CD14-positive monocyte (primary cell): ENCODE data around the gene MYO16. TPM values are rescaled to one million over a fixed set of nuclear protein-coding genes. Genes with fewer than 3 reads are reported as not detected.

Source experiments
- DNase-seq, 3 donors: peaks; one replicate each; pipeline ENCODE4 v3.0.0-alpha.2; 2011 to 2022
- H2AFZ ChIP-seq: 2 replicates; pipeline ENCODE4 v1.6.0; 2012; ENCODE audit warnings: mild to moderate bottlenecking, low read depth, low read length, inconsistent platforms; ENCODE audit not compliant: insufficient read depth, poor library complexity, severe bottlenecking
- H3K27ac ChIP-seq, 2 donors: 1 replicate in 1 of 2; 2 replicates in 1 of 2; pipeline ENCODE4 v1.5.1; 2012 to 2013; ENCODE audit warnings: low read length in 2 of 2, control low read depth in 1 of 2, inconsistent platforms in 1 of 2, low read depth in 1 of 2, mild to moderate bottlenecking in 1 of 2
- H3K27me3 ChIP-seq, 2 donors: one replicate each; pipeline versions ENCODE4 v1.6.0 to v1.6.1; 2011 to 2013; ENCODE audit warnings: low read length in 2 of 2; ENCODE audit not compliant: control insufficient read depth in 2 of 2, insufficient read depth in 2 of 2
- H3K36me3 ChIP-seq, 2 donors: replicated peaks in 1 of 2; 1 replicate in 1 of 2; 2 replicates in 1 of 2; pipeline versions ENCODE4 v1.5.1 to v1.6.1; 2012 to 2013; ENCODE audit warnings: low read length in 2 of 2, control low read depth in 1 of 2, inconsistent platforms in 1 of 2, mild to moderate bottlenecking in 1 of 2; ENCODE audit not compliant: insufficient read depth in 2 of 2, control insufficient read depth in 1 of 2
- H3K4me1 ChIP-seq, 2 donors: 1 replicate in 1 of 2; 2 replicates in 1 of 2; pipeline versions ENCODE4 v1.5.1 to v1.6.1; 2012 to 2013; ENCODE audit warnings: low read length in 2 of 2, control low read depth in 1 of 2, inconsistent platforms in 1 of 2, mild to moderate bottlenecking in 1 of 2, moderate library complexity in 1 of 2; ENCODE audit not compliant: insufficient read depth in 2 of 2, control insufficient read depth in 1 of 2
- H3K4me2 ChIP-seq: replicated peaks from 2 replicates; pipeline ENCODE3; 2012; ENCODE audit warnings: low read length, moderate library complexity, mild to moderate bottlenecking; ENCODE audit not compliant: poor library complexity, severe bottlenecking; ENCODE audit errors: extremely low read depth
- H3K4me3 ChIP-seq, 3 experiments: fragments of 200-600 bp in 1 of 3; sonication (generic) in 1 of 3; replicated peaks in 1 of 3; 1 replicate in 2 of 3; 2 replicates in 1 of 3; pipeline ENCODE4 v1.5.1; 2011 to 2013; ENCODE audit warnings: low read length in 3 of 3, mild to moderate bottlenecking in 3 of 3, control low read depth in 2 of 3, low read depth in 2 of 3, inconsistent platforms in 1 of 3, moderate library complexity in 1 of 3
- H3K79me2 ChIP-seq: 2 replicates; pipeline ENCODE4 v1.6.0; 2012; ENCODE audit warnings: mild to moderate bottlenecking, control low read depth, inconsistent platforms, low read length, moderate library complexity; ENCODE audit not compliant: insufficient read depth
- H3K9ac ChIP-seq: 2 replicates; pipeline ENCODE4 v1.6.0; 2017; ENCODE audit warnings: low read length, mild to moderate bottlenecking; ENCODE audit not compliant: insufficient read depth, poor library complexity, severe bottlenecking
- H3K9me3 ChIP-seq, 2 donors: replicated peaks in 1 of 2; 1 replicate in 1 of 2; 2 replicates in 1 of 2; pipeline versions ENCODE4 v1.5.1 to v1.6.1; 2012 to 2013; ENCODE audit warnings: low read length in 2 of 2, control low read depth in 1 of 2; ENCODE audit not compliant: control insufficient read depth in 1 of 2, insufficient read depth in 1 of 2
- H4K20me1 ChIP-seq: 2 replicates; pipeline ENCODE4 v1.6.0; 2012; ENCODE audit warnings: mild to moderate bottlenecking, low read length, control low read depth, moderate library complexity; ENCODE audit not compliant: insufficient read depth
- H3K27ac Mint-ChIP-seq, 7 donors: one replicate each; pipeline ENCODE4 v1.8.0; 2020; ENCODE audit warnings: mild to moderate bottlenecking in 7 of 7, mixed read lengths in 7 of 7, moderate library complexity in 6 of 7, inconsistent platforms in 2 of 7
- H3K27me3 Mint-ChIP-seq, 3 donors: one replicate each; pipeline ENCODE4 v1.8.0; 2021 to 2022; ENCODE audit warnings: low read depth in 3 of 3, mild to moderate bottlenecking in 3 of 3, mixed read lengths in 3 of 3, moderate library complexity in 3 of 3, inconsistent platforms in 1 of 3
- H3K36me3 Mint-ChIP-seq, 2 donors: one replicate each; pipeline ENCODE4 v1.8.0; 2020; ENCODE audit warnings: mixed read lengths in 2 of 2, inconsistent platforms in 1 of 2, mild to moderate bottlenecking in 1 of 2
- H3K4me1 Mint-ChIP-seq: one replicate; pipeline ENCODE4 v1.8.0; 2020; ENCODE audit warnings: mild to moderate bottlenecking, mixed read lengths
- H3K4me3 Mint-ChIP-seq, 2 donors: one replicate each; pipeline ENCODE4 v1.8.0; 2020; ENCODE audit warnings: mild to moderate bottlenecking in 2 of 2, mixed read lengths in 2 of 2, moderate library complexity in 1 of 2
- H3K9me3 Mint-ChIP-seq, 7 donors: one replicate each; pipeline ENCODE4 v1.8.0; 2020 to 2022; ENCODE audit warnings: mixed read lengths in 7 of 7, mild to moderate bottlenecking in 6 of 7, moderate library complexity in 6 of 7, inconsistent platforms in 2 of 7
- CTCF ChIP-seq: fragments of 200-600 bp; IDR thresholded peaks from one replicate; pipeline ENCODE4 v1.8.0; 2022; ENCODE audit warnings: antibody characterized with exemption, mild to moderate bottlenecking
- WGBS: methylation state at CpG from one replicate; pipeline ENCODE4 v1.1.5; 2013; ENCODE audit warnings: missing lambda C conversion rate; ENCODE audit not compliant: insufficient coverage; 5-methylcytosine and 5-hydroxymethylcytosine counted together
- intact Hi-C, 2 donors: fragments of 100-400 bp; cut with micrococcal nuclease; formaldehyde crosslinking; loops; one replicate each; pipeline versions ENCODE4 v1.15.0 to v1.15.1; 2023
- polyA plus RNA-seq, 3 donors: library from polyadenylated mRNA; depleted of rRNA in 1 of 3; unstranded in 2 of 3; stranded (reverse) in 1 of 3; fragments of 300-500 nt in 2 of 3; fragments of >200 nt in 1 of 3; fragmentation: Illumina TruSeq in 2 of 3; gene quantifications; 1 replicate in 2 of 3; 2 replicates in 1 of 3; pipeline ENCODE4 v1.2.3, GENCODE V29; 2012 to 2021

Gene MYO16
- polyA plus RNA-seq, 3 donors = not detected

- H3K36me3 Mint-ChIP-seq = no peaks in the 10 kb centered on the region
- WGBS = 100% methylated on average over 2 of the region's 2 CpGs
- H3K9me3 ChIP-seq = no peaks in the 10 kb centered on the region
- no peaks in the 10 kb centered on the region for H3K4me1 Mint-ChIP-seq
- H3K79me2 ChIP-seq = no peaks in the 10 kb centered on the region
- H3K4me2 ChIP-seq = no peak overlapping the region
- peaks cover 0 to 3% (median 2%) of the 10 kb centered on the region in 3 donors for H3K27me3 Mint-ChIP-seq
- no peak for TF ChIP-seq CTCF
- H4K20me1 ChIP-seq = no peaks in the 10 kb centered on the region
- no peak for DNase-seq
- H3K27me3 ChIP-seq = no peaks in the 10 kb centered on the region
- H2AFZ ChIP-seq = no peak overlapping the region
- H3K9me3 Mint-ChIP-seq = peaks cover 0 to 2% (median 0%) of the 10 kb centered on the region in 7 donors
- H3K9ac ChIP-seq = no peak overlapping the region
- H3K27ac ChIP-seq = no peak overlapping the region
- no peaks in the 10 kb centered on the region for H3K36me3 ChIP-seq
- intact Hi-C loops = no loop called here
- H3K4me1 ChIP-seq = no peaks in the 10 kb centered on the region
- H3K4me3 Mint-ChIP-seq = no peak overlapping the region
- no peak overlapping the region for H3K4me3 ChIP-seq
- H3K27ac Mint-ChIP-seq = no peak overlapping the region
These were observed 574.8 kb downstream of the MYO16 start for GRCh38 chr13:109204252-109204651.

- H3K4me3 Mint-ChIP-seq = no peak overlapping the region
- TF ChIP-seq CTCF = no peak
- whole genome bisulfite sequencing = 86% methylated on average over 4 of the region's 4 CpGs
These were observed 575.2 kb downstream of the MYO16 start for GRCh38 chr13:109204657-109205056.

More at GRCh38 chr13:109204657-109205056, 575.2 kb downstream of the MYO16 start:
- H3K27me3 Mint-ChIP-seq = peaks cover 0 to 2% (median 1%) of the 10 kb centered on the region in 3 donors
- intact Hi-C loops = no loop called here
- H3K36me3 ChIP-seq = no peaks in the 10 kb centered on the region
- no peaks in the 10 kb centered on the region for H4K20me1 ChIP-seq
- peaks cover 0 to 2% (median 0%) of the 10 kb centered on the region in 7 donors for H3K9me3 Mint-ChIP-seq
- no peak overlapping the region for H3K27ac ChIP-seq
- H3K4me1 Mint-ChIP-seq = no peaks in the 10 kb centered on the region
- H3K79me2 ChIP-seq = no peaks in the 10 kb centered on the region
- no peaks in the 10 kb centered on the region for H3K27me3 ChIP-seq
- H3K9me3 ChIP-seq = no peaks in the 10 kb centered on the region
- H3K36me3 Mint-ChIP-seq = no peaks in the 10 kb centered on the region
- no peak overlapping the region for H3K4me2 ChIP-seq
- H3K27ac Mint-ChIP-seq = no peak overlapping the region
- no peak overlapping the region for H3K9ac ChIP-seq
- no peak overlapping the region for H3K4me3 ChIP-seq
- no peak for DNase-seq
- no peaks in the 10 kb centered on the region for H3K4me1 ChIP-seq
- H2AFZ ChIP-seq = no peak overlapping the region
